ENCODE measurements around the gene ABO.
"Not testable (repeated sequence)": the region's sequence is repeated elsewhere in the genome, so short reads cannot be mapped to it uniquely, and the experiment has no call there.

Gene ABO

DNA sequence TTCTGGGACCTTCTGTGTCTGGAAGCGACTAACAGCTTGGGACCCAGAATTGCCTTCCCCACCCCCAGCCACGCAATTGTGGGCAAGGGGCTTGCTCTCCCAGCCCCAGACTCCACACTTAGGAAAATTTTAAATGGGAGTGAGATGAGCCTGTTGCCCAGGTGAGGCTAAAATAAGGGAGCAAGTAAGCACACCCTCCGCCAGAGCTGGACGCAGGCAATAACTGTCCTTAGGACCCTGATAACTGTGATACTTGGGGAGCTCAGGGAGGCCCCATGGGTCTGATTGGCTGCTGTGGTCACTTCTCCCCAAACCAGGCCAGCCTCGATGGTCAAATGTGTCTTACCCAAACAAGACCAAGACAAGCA, 13.3 kb downstream of the ABO start:
- no peak for DNase-seq

DNA sequence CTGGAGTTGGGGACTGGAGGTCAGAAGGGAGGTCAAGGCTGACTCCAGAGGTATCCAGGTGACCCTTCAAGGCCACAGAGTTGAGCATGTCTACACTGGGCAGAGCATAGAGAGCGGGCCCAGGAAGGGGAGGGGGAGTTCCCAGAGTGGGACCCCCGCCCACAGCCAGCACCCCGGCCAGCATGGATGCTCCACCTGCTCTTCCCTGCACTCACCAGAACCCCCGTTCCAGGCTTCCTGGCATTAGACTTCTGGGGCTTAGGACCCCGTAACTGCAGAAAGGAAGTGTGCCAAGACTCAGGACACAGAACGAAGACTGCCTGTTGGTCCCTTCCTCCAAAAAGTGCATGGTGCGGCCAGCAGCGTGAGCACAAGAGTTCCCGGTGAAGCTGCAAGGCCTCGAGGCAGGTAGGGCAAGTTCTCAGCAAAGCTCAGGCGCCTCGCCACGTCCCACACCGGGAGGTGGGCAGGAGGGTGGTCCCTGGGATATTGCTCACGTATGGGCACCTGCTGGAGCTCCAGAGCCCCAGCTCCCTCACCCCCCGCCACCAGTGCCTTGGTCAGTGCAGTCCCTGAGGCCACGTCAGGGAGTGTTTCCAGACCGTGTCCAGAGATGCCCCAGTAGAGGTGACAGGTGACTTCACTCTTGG, 13.8 kb downstream of the ABO start:
- DNase-seq = no peak

GRCh38 chr9:133260334-133261102, 14.5 kb downstream of the ABO start:
- no peak for DNase-seq

DNA sequence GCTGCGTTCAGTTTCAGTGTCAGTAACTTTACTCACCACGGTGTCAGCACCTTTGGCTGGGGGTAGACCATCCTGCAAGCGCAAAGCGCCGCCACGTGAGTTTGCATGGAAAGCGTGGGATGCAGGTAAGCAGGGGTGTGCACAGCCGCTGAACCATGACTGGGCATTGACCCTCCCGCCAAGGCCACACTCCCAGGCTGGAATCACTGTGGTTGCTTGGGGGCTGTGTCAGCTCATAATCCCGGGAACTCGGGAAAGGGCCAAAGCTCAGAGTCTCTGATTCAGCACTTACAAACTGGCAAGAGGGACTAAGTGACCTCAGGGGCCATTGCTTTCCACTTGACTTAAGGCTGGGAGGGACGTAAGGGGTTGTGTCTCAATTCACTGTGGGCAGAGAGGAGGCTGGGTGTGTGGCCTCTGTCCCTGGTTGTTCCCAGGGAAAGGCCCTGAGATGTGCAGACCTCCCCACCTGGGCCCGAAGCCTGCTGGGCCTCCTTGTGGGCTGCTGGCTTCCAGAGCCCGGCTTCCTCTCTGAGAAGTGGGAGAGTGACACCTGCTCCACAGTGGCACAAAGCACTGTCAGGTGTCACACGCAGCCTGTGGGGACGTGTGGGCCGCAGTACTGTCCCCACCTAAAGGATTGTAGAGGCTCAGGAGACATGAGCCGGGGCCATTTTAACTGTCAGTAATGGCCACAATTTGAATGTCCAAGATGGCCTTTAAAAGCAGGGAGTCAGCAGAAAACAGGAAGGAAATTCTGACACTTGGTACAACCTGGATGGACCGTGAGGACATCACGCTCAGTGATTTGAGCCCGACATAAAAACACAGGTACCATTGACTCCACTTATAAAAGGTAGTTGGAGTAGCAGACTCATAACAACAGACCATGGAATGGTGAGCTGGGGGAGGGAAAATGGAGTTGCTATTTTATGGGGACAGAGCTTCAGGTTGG, 16.7 kb downstream of the ABO start:
- no peak for DNase-seq

DNA sequence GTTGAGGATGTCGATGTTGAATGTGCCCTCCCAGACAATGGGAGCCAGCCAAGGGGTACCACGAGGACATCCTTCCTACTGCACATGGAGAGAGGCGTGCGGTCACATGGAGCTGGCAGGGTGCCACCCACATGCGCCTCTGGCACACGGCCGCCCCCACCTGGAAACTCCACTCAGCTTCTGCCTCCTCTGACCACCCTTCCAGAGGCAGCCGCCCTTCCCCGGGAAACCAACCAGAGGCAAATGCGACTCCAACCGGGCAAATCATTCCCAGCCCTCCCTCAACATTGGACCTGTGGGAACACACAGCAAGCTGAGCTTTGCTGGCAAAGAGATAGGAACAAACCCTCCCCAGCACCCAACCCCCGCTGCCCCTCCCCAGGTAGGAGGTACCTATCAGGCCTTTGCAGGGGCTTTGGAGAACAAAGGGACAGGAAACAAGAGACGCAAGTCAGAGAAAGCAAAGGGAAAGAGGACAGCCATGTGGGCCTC, 17.5 kb downstream of the ABO start:
- DNase-seq = no peak

DNA sequence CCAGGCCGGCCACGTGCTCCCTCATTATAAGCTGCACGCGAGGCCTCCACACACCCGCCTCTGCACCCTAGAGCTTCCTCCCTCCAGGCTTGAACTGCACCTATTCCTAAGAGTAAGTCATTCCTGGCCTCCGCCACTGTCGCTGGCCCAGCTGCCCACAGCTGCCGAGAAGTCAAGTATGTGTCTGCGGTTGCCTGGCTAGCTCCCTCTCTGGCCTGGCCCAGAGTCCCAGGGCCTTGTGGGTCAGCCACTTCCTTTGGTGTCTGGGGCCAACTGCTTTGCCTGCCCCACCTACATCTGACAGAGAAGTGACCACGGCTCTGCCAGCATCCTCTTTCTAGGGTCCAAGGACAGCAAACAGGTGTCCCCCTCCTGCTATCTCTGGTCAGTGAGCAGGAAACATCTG, 18.3 kb downstream of the ABO start:
- DNase-seq = no peak

DNA sequence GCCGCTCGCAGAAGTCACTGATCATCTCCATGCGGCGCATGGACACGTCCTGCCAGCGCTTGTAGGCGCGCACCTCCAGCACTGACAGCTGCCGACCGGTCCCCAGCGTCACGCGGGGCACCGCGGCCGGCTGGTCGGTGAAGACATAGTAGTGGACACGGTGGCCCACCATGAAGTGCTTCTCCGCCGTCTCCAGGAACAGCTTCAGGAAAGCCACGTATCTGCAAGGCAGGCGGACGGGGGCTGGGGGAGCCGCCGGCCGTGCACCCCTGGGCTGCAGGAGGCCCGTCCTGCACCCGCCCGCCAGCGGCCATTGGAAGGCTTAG, 18.9 kb downstream of the ABO start:
- DNase-seq = no peak

DNA sequence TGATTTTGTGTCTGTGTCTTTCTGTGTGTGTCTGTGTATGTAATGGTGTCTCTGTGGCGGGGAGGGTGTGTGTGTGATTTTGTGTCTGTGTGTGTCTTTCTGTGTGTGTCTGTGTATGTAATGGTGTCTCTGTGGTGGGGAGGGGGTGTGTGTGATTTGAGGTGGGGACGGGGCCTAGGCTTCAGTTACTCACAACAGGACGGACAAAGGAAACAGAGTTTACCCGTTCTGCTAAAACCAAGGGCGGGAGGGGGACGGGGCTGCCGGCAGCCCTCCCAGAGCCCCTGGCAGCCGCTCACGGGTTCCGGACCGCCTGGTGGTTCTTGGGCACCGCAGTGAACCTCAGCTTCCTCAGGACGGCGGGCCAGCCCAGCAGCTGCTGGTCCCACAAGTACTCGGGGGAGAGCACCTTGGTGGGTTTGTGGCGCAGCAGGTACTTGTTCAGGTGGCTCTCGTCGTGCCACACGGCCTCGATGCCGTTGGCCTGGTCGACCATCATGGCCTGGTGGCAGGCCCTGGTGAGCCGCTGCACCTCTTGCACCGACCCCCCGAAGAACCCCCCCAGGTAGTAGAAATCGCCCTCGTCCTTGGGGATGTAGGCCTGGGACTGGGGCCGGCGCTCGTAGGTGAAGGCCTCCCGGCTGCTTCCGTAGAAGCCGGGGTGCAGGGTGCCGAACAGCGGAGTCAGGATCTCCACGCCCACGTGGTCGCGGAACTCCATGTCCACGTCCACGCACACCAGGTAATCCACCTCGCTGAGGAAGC, 19.4 kb downstream of the ABO start:
- no peak for DNase-seq

DNA sequence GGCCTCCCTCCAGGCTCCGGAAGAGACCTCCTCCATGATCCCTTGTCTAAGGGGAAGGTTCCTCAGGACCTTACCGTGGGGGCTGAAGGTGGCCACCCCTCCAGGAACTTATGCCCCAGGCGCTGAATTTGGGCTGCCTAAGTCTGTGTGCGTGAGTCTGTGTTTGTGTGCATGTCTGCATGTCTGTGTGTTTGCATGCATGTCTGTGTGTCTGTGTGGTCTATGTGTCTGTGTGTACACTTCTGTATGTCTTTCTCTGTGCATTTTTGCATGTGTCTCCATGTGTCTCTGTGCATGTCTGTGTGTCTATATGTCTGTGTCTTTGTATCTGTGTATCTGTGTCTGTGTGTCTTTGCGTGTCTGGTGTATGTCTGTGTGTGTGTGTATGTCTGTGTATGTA, 20.5 kb downstream of the ABO start:
- no peak for DNase-seq

DNA sequence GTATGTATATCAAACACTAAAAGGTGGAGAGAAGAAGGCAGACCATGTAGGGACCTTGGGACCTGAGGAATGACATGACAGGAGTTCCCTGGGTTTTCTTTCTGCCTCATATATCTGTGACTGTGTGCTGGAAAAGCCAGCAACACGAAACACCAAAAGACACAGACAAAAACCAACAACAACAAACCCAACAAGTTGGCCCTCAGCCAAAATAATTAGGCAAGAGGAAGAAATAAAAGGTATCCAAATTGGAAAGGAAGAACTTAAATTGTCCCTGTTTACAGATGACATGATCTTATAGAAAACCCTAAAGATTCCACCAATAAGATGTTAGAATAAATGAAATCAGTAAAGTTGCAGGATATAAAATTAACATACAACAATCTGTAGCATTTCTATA, 21.7 kb downstream of the ABO start:
- DNase-seq = no peak

DNA sequence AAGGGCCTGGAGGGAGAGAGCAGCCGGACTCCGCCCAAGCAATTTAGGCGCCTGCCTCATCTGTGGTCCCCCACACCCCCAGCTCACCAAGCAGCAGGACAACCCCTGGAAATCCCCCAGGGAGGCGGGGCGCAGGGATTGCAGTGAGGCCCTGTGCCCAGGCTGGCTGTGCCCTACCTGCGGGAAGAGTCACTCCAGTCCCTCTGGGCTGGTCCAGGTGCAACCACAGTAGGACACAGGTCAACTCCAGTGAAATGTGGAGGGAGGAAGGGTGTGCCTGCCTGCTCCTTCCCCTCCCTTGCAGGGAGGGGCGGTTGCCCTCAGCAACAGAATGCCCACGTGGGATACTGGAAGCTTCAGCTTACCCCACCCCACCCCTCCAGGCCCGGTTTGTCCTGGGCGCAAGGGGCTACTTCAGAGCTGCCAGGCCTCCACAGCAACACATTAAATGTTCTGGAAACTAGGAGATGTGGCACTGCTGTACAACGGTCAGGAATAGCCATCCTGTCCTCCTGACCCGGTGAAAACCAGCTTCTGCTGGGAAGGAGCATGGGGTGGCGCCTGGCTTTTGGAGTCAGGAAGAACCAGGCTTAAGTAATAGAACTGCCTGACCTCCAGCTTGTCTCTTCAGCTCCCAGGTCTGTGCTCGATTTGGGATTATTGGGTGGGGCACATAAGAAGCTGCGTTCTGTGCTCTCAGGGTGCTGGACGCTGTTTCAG, 22.5 kb downstream of the ABO start:
- no peak for DNase-seq

GRCh38 chr9:133251773-133252172, 23.2 kb downstream of the ABO start:
- no peak for DNase-seq

GRCh38 chr9:133251221-133251620, 23.8 kb downstream of the ABO start:
- DNase-seq = not testable (repeated sequence)

- DNase-seq = no peak
These were observed 24.2 kb downstream of the ABO start for GRCh38 chr9:133250741-133251170.

DNA sequence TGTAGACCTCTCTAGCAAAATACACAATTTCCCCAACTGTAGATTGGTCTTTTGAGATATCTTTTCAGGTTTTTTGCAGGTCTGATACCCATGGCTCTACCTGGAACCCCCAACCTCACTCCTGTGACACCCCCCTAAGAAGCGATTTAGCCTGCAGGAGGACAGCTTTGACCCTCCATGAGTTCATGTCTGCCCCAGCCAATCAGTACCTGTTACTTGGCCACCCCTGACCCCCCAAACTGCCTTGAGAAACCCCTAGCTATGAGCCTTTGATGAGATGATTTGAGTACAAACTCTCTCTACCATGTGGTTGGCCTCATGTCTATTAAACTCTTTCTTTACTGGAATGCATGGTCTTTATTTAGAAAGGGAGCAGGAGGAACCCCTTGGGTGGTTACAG, 25.7 kb downstream of the ABO start:
- DNase-seq = no peak

DNA sequence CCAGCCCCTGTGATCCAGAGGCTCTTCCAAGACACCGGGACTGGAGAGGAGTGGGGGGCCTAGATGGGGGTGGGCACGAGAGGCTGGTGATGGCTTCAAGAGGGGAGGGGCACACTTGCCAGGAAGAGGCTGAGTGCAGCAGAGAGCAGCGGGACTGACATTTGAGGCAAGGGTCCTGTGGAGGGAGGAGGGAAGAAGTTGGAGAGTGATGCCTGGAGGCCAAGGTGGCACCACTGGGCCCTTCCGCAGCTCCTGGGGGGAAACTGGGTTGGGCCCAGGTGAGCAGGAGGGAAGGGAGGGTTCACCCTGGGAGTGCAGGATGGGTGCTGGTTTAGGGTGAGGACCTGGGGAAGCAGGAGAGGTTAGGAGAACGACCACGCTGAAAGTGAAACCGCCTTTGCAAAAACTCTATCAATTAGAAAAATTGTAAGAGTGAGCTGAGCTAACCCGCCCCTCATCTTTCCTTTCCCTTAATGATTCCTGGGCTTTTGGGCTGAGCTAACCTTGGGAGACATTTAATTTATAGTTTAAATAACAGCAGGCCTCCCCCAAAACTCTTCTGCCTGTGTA, 26.2 kb downstream of the ABO start:
- DNase-seq = no peak

GRCh38 chr9:133247632-133248031, 27.4 kb downstream of the ABO start:
- no peak for DNase-seq

DNA sequence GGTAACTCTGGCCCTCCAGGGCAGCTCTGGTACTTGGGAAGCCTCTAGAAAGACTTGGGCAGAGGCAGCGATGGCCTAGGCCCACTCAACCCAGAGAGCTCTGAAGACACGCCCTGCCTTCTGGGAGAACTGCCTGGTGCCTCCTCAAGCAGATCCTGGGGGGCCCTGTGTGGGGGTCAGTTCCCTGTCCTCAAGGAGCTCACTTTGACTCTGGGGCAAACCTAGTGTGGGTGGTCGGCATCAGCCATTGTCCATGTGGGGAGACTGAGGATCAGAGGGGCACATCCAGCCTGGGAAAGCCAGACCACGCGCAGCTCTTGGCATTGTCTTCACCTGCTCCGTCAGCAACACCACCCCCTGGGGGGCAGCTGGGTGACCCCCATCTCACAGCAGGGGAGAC, 28.0 kb downstream of the ABO start:
- no peak for DNase-seq

- no peak for DNase-seq
These were observed 28.4 kb downstream of the ABO start for GRCh38 chr9:133246562-133246961.

DNA sequence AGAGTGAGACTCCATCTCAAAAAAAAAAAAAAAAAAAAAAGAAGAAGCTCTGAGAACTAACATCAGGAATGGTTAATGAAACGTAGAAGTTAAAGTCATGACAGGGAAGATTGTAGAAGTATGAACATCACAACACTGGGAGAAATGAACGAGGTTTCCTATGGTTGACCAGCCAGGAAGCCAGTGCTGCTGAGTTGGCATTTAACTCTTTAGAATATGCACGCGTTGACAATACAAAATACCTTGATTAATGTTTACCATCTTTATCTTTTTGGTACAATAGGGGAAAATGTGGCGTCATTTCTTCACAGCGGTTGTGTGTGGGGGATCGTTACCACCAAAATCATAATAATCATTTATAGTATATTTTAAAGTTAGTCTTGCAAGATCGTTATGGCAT, 32.0 kb downstream of the ABO start:
- DNase-seq = no peak

GRCh38 chr9:133242241-133242640, 32.8 kb downstream of the ABO start:
- DNase-seq = no peak

Measured in CD4-positive, alpha-beta T cell treated with Interleukin-21 for 1 hour (primary cell).